Effector CD4-positive, alpha-beta T cell (primary cell): ENCODE results near the gene TBC1D22A.
"Not testable (repeated sequence)": the region's sequence is repeated elsewhere in the genome, so short reads cannot be mapped to it uniquely, and the experiment has no call there.

Source experiments
- DNase-seq: peaks from one replicate; pipeline ENCODE4 v3.0.0-alpha.2; 2020

Gene TBC1D22A

DNA sequence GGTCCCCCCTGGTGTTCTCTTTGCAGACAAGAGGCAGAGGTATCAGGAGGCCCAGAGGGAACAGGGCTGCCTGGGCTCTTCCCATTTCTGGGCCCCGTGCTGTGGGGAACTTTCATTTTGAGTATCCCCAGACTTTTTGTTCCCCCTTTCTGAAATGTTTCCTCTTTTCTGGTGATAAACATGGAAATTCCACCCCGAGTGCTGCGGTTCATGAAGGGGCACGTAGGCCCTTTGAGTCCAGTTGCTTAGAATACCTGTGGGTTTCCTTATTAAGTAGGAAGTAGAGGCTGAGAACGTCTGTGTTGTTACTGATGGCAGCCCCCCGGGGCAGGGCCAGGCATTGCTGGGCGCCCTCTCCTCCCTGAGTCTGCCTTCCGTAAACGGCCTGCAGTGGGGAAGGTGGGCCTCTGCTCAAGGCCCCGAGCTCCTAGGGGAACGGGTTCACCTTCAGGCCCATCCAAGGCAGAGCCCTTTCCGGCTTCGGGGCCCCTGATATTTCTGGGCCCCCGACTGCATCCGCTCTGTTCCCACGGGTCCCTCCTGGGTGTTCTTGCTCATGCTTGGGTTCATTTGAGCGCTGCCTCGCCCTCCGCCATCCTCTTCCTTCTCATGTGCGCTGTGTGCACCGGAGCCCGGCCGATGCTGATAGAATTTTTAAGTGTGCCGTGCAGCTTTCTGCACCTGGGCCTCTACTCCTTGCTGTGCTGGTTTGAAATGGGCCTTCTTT is 12.0 kb downstream of the TBC1D22A start:
- no peak for DNase-seq

DNA sequence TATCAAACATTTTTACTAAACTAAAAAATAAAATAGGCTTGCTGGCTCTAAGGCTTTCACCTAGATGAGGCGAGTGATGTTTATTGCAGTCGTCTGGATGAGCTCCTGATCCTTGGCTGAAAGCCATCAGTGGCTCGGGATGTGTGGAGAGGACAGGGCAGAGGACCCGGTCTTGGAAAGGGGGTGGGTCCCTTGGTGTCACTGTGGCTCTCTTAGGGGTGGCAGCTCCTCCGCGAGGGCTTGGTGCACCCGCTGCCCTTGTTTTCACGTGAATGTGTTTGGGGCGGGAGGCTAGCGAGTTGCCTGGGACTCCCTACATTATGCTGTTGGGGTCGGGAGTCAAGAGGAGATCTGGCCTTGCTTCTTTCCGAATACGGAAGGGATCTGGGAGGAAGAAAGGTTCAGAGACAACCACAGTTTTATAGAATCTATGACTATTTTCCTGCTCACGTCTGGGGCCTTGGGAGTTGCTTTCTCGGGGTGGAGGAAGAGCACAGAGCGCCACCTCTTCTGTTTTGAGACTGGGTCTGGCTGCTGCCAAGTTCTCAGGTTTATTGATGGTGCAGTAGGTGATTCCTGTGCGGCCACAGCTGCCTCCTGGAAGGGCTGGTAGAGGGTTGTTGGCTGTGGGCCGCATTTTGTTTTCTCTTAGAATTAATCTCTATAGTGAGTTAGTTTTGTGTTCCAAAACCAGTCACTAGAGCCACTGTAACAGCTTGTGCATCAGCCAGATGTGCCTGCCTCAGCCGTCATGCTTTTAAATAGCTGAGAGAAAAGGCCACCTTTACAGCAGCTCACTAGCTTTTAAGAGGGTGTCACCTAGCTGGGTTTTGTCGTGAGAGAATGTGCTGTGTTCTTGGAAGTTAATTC is 12.8 kb downstream of the TBC1D22A start:
- no peak for DNase-seq

DNA sequence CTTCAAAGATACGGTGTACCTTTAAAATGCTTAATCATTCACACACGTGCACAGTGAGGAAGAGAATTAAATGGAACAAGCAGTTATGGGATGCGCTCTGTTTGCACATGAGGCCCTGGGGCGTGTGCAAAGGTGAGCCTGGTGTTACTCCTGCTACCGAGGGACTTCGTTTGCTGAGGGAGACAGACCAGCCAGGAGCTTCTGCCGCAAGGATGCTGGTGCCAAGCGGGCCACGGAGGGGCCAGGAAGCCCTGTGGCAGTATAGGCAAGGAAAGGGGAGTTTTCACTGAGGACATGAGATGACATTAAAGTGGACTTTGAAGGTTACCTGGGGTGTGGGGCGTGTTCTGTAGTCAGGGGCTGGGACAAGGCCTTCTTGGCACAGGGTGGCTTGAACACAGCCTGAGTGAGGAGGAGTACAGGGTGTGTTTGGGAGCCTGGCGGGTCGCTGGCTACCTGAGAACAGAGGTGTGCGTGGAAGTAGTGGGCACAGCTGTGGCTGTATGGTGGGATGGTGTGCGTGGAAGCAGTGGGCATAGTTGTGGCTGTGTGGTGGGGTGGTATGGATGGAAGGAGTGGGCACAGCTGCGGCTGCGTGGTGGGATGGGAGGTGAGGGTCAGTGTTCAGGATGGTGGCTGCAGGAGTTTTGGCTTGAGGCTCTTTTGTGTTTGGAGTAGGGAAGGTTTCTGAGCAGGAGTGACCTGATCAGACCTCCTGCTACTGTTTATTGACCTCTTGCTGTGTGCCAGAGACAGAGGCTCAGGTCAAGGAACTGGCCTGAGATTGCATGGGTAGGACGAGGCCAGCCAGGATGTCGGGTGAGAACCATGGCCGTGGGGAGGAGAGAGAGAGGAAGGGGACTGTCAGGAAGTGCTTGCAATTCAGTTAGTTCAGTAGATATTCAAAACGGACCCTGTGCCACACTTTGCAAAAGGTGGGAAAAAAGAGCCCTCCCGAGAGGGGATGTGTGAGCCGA is 13.7 kb downstream of the TBC1D22A start:
- no peak for DNase-seq

- no peak for DNase-seq
Measured at GRCh38 chr22:46776876-46777608, 14.6 kb downstream of the TBC1D22A start.

GRCh38 chr22:46777609-46777970 is 15.1 kb downstream of the TBC1D22A start:
- DNase-seq, result no peak

- no peak for DNase-seq
Measured at GRCh38 chr22:46779023-46779422, 16.6 kb downstream of the TBC1D22A start.

DNA sequence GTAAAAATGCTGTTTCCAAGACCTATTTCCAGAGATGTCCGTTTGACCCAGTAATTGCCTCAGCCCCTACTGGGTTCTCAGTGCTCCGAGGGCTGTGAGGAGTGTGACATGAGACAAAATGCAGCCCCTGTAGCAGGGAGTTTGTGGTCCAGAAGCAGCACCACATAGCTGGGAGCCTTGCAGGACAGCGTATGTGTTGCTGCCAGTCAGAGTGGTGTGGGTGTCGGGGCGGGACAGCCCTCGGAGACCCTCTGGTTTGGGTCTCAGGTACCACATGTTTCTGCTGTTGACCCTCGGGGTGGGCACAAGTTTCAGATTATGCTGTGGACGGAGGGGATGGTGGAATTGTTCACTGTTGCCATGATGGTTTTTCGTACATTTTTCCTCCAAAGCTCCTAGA is 17.2 kb downstream of the TBC1D22A start:
- no peak for DNase-seq

DNA sequence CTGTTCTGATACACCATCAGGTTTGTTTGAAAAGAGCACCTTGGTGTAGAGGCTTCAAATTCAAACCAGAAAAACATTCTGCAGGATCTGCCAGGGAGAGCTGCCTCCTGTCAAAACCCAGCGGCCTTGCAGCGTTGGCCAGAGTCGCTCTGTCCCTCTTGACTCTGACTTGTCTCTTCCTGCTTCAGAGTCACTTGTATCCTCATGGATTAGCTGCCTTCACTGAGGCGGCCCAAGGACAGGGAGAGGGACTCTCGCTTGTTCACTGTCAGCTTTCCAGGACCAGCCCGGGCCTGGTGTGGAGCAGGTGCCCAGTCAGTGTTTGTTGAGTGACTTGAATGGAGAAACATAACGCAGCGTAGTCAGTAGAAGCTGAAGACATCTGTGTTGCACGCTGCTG is 18.0 kb downstream of the TBC1D22A start:
- no peak for DNase-seq

GRCh38 chr22:46781291-46781690 is 18.8 kb downstream of the TBC1D22A start:
- DNase-seq, result no peak

DNA sequence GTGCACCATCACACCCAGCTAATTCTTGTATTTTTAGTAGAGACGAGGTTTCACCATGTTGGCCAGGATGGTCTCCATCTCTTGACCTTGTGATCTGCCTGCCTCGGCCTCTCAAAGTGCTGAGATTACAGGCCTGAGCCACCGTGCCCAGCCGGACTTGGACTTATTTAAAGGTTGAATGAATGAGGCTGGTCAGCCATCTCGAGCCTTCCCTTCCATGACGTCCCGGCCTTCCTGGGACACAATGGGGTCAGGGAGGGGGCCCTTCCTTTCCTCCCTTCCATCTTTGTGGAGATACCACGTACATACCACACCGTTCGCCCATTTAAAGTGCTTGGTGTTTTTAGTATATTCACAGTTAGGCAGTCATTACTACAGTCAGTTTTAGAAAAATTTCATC is 19.8 kb downstream of the TBC1D22A start:
- not testable (repeated sequence) for DNase-seq

DNA sequence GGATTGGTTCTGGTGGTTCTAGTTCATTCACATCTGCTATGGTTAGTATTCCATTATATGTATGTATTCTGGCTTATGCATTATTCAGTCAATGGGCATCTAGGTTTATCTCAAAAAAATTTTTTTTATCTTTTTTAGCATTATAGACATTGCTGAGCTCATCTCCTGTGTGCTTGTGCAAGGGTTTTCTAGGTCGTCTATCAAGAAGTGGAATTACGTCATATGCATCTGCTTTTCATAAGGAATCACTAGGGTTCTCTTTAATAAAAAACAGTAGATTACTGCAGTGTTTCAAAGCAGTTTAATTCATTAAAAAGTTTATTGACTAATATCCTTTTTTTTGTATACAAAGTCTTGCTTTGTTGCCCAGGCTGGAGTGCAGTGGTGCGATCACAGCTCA is 21.3 kb downstream of the TBC1D22A start:
- DNase-seq, result no peak

- DNase-seq, result no peak
Measured at GRCh38 chr22:46788441-46789172, 26.2 kb downstream of the TBC1D22A start.

DNA sequence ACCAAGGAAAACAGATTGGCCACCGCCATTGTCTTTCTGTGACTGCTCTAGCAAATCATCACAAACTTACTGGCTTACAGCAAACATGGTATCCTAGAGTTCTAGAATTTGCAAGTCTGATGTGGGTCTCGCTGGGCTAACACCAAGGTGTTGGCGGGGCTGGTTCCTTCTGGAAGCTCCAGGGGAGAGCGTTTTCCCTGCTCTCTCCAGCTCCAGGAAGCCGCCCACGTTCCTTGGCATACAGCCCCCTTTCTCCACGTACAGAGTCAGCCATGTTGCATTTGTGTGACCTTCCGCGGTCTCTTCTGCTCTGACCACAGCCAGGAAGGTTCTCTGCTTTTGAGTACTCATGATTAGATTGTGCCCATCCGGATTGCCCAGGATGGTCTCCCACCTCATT is 27.5 kb downstream of the TBC1D22A start:
- no peak for DNase-seq

GRCh38 chr22:46791201-46791731 is 28.8 kb downstream of the TBC1D22A start:
- peak; percentile 77 for DNase-seq

DNA sequence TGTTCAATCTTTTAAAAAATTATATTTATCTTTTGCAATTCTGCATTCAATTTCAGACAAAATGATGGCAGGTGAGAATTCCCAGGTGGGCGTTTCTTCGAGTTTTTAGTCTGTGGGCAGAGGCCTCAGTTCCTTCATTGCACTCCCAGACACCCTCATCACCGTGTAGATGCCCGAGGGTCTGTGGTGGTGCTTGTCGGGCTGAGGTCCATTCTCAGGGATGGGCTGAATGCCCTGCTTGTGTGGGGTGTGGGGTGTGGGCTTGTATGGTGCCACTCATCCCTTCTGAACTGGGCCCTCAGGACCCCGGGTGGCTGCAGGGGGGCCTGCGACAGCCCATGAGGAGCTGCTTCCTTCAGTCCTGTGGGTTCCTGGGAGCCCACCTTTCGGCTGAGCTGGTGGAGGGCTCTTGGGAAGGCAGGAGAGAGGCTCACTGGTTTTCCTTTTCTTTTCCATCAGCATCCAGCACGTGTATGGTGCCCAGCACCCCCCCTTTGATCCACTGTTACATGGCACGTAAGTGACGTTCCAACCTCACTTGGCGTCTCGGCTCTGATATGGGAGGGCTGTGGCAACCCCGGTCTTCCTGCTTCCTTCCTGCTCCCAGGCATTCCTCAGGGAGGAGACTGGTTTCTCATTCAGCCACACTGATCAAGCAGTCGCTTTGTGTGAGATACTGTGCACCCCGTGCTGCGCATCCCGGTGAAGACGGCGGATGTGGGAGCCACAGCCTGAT is 29.8 kb downstream of the TBC1D22A start:
- no peak for DNase-seq

GRCh38 chr22:46792841-46793261 is 30.4 kb downstream of the TBC1D22A start:
- no peak for DNase-seq

GRCh38 chr22:46793497-46793896 is 31.0 kb downstream of the TBC1D22A start:
- no peak for DNase-seq

DNA sequence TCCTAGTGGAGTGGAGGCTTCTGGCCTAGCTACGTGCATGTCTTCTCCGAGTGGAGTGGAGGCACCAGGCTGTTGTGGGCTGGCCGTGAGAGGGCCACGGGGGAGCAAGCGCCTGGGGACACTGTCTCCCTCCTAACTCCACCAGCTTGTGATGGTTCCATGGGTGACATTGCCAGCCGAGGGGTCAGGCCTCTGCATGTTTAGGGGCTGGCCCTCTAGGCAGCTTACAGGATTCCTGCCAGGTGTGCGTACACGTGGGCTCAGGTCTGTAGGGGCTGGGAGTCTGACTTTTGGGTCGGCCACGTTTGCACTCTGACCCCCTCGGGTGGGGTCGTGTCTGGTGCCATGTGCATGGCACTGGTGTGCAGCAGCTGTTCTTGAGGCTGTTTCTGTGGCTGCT is 31.6 kb downstream of the TBC1D22A start:
- no peak for DNase-seq

GRCh38 chr22:46794491-46794890 is 32.0 kb downstream of the TBC1D22A start:
- no peak for DNase-seq

DNA sequence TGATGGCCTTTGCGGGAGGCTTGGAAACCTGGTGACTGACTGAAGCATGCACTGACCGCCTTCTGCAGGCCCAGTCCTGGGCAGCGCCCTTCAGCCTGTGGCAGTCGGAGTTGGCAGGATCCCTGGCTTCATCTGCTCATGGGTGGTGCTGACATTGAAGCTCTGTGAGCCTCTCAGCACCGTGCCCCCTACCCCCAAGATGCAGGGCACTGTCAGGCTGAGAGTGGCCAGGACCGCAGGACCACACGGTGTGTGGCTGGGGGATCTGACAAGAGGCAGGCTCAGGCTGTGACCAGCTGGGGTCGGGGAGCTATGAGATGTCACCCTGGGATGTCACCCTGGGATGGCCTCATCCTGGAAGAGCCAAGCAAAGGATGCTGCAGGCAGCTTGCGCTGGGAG is 32.7 kb downstream of the TBC1D22A start:
- DNase-seq, result no peak
